Measurements from ENCODE around the gene CASP10. TPM values are rescaled to one million over a fixed set of nuclear protein-coding genes. Genes with fewer than 3 reads are reported as not detected.

The CASP10 gene
- total and polyA plus RNA-seq, 2 of the 13 experiments (the other 11 are each of a cell fraction or from before 2014, with no cell fraction given), result 22.2 to 23.8 TPM

DNA sequence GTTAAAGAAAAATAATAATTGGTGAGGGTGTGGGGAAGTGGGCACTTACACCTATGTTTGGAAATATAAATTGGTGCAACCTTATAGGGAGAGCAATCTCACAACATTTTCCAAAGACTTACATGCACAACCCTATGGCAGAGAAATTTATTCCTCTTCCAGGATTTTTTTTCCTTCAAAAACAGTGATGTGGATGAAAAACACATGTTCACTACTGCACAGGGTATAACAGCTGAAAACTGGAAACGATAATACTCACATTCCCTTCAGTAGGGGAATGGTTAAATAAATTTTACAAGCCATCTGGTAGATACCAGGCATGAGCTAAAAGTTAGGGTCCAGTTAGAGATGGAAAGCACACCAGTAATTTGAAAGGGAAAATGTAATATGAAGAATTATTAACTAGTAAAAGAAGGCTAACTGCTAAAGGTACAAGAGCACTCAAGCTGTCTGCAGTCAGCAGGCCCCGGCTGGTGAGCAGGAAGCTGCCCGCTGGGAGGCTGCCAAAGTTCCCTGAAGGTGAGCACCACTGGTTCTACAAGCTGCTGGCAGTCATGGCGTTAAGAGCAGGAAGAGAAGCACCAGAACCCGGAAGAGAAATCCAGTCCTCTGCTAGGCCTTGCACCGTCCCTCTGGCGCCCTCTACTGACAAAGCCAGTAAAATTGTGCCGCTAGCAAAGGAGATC, 49.0 kb downstream of the CASP10 start (continued):
- TF ChIP-seq, protein P1, sequence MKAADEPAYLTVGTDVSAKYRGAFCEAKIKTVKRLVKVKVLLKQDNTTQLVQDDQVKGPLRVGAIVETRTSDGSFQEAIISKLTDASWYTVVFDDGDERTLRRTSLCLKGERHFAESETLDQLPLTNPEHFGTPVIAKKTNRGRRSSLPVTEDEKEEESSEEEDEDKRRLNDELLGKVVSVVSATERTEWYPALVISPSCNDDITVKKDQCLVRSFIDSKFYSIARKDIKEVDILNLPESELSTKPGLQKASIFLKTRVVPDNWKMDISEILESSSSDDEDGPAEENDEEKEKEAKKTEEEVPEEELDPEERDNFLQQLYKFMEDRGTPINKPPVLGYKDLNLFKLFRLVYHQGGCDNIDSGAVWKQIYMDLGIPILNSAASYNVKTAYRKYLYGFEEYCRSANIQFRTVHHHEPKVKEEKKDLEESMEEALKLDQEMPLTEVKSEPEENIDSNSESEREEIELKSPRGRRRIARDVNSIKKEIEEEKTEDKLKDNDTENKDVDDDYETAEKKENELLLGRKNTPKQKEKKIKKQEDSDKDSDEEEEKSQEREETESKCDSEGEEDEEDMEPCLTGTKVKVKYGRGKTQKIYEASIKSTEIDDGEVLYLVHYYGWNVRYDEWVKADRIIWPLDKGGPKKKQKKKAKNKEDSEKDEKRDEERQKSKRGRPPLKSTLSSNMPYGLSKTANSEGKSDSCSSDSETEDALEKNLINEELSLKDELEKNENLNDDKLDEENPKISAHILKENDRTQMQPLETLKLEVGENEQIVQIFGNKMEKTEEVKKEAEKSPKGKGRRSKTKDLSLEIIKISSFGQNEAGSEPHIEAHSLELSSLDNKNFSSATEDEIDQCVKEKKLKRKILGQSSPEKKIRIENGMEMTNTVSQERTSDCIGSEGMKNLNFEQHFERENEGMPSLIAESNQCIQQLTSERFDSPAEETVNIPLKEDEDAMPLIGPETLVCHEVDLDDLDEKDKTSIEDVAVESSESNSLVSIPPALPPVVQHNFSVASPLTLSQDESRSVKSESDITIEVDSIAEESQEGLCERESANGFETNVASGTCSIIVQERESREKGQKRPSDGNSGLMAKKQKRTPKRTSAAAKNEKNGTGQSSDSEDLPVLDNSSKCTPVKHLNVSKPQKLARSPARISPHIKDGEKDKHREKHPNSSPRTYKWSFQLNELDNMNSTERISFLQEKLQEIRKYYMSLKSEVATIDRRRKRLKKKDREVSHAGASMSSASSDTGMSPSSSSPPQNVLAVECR (CRISPR knock-in tag; IDR thresholded peaks at IDR 0.05; ENCODE audit: borderline replicate concordance), result peak; percentile 91
- TF ChIP-seq ZNF879 (CRISPR knock-in tag; IDR thresholded peaks at IDR 0.05) (no peak), ZNF589 (CRISPR knock-in tag; conservative IDR thresholded peaks at IDR 0.05) (no peak), ZNF598 (CRISPR knock-in tag; IDR thresholded peaks at IDR 0.05; ENCODE audit: borderline replicate concordance) (peak; percentile 97; the same call in 1 of the 2 replicates), BCL6 (CRISPR knock-in tag; IDR thresholded peaks at IDR 0.05) (peak; percentile 46), ZBTB7B (CRISPR knock-in tag; IDR thresholded peaks at IDR 0.05) (peak; percentile 61; the same call in 1 of the 2 replicates), ZNF569 (CRISPR knock-in tag; IDR thresholded peaks at IDR 0.05; ENCODE audit: borderline replicate concordance) (no peak), CHD4 (IDR thresholded peaks at IDR 0.05; ENCODE audit: borderline replicate concordance, low read length) (no peak), POLR2A (IDR thresholded peaks at IDR 0.05; ENCODE audit: insufficient read depth in 1 of 2, low read depth in 2 of 2, low read length in 2 of 2) (peak; percentile 74 to 75), CBX2 (IDR thresholded peaks at IDR 0.05; ENCODE audit: low read depth, low read length) (no peak), CBX2 (CRISPR knock-in tag; IDR thresholded peaks at IDR 0.05; ENCODE audit: low read depth) (no peak)
- TF ChIP-seq, protein P2, sequence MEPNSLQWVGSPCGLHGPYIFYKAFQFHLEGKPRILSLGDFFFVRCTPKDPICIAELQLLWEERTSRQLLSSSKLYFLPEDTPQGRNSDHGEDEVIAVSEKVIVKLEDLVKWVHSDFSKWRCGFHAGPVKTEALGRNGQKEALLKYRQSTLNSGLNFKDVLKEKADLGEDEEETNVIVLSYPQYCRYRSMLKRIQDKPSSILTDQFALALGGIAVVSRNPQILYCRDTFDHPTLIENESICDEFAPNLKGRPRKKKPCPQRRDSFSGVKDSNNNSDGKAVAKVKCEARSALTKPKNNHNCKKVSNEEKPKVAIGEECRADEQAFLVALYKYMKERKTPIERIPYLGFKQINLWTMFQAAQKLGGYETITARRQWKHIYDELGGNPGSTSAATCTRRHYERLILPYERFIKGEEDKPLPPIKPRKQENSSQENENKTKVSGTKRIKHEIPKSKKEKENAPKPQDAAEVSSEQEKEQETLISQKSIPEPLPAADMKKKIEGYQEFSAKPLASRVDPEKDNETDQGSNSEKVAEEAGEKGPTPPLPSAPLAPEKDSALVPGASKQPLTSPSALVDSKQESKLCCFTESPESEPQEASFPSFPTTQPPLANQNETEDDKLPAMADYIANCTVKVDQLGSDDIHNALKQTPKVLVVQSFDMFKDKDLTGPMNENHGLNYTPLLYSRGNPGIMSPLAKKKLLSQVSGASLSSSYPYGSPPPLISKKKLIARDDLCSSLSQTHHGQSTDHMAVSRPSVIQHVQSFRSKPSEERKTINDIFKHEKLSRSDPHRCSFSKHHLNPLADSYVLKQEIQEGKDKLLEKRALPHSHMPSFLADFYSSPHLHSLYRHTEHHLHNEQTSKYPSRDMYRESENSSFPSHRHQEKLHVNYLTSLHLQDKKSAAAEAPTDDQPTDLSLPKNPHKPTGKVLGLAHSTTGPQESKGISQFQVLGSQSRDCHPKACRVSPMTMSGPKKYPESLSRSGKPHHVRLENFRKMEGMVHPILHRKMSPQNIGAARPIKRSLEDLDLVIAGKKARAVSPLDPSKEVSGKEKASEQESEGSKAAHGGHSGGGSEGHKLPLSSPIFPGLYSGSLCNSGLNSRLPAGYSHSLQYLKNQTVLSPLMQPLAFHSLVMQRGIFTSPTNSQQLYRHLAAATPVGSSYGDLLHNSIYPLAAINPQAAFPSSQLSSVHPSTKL (CRISPR knock-in tag; IDR thresholded peaks at IDR 0.05), result peak; percentile 81
- TF ChIP-seq, protein P3, sequence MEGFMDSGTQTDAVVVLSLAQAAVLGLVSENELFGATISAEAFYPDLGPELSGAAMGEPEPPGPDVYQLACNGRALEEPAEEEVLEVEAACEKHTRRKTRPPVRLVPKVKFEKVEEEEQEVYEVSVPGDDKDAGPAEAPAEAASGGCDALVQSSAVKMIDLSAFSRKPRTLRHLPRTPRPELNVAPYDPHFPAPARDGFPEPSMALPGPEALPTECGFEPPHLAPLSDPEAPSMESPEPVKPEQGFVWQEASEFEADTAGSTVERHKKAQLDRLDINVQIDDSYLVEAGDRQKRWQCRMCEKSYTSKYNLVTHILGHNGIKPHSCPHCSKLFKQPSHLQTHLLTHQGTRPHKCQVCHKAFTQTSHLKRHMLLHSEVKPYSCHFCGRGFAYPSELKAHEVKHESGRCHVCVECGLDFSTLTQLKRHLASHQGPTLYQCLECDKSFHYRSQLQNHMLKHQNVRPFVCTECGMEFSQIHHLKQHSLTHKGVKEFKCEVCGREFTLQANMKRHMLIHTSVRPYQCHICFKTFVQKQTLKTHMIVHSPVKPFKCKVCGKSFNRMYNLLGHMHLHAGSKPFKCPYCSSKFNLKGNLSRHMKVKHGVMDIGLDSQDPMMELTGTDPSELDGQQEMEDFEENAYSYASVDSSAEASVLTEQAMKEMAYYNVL (CRISPR knock-in tag; IDR thresholded peaks at IDR 0.05; ENCODE audit: borderline replicate concordance), result peak; percentile 80; the same call in 1 of the 2 replicates
- TF ChIP-seq, protein P4, sequence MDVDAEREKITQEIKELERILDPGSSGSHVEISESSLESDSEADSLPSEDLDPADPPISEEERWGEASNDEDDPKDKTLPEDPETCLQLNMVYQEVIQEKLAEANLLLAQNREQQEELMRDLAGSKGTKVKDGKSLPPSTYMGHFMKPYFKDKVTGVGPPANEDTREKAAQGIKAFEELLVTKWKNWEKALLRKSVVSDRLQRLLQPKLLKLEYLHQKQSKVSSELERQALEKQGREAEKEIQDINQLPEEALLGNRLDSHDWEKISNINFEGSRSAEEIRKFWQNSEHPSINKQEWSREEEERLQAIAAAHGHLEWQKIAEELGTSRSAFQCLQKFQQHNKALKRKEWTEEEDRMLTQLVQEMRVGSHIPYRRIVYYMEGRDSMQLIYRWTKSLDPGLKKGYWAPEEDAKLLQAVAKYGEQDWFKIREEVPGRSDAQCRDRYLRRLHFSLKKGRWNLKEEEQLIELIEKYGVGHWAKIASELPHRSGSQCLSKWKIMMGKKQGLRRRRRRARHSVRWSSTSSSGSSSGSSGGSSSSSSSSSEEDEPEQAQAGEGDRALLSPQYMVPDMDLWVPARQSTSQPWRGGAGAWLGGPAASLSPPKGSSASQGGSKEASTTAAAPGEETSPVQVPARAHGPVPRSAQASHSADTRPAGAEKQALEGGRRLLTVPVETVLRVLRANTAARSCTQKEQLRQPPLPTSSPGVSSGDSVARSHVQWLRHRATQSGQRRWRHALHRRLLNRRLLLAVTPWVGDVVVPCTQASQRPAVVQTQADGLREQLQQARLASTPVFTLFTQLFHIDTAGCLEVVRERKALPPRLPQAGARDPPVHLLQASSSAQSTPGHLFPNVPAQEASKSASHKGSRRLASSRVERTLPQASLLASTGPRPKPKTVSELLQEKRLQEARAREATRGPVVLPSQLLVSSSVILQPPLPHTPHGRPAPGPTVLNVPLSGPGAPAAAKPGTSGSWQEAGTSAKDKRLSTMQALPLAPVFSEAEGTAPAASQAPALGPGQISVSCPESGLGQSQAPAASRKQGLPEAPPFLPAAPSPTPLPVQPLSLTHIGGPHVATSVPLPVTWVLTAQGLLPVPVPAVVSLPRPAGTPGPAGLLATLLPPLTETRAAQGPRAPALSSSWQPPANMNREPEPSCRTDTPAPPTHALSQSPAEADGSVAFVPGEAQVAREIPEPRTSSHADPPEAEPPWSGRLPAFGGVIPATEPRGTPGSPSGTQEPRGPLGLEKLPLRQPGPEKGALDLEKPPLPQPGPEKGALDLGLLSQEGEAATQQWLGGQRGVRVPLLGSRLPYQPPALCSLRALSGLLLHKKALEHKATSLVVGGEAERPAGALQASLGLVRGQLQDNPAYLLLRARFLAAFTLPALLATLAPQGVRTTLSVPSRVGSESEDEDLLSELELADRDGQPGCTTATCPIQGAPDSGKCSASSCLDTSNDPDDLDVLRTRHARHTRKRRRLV (CRISPR knock-in tag; IDR thresholded peaks at IDR 0.05), result no peak

Measured in HepG2 (cell line).